ENCODE data around the gene PIGT.

The PIGT gene

DNA sequence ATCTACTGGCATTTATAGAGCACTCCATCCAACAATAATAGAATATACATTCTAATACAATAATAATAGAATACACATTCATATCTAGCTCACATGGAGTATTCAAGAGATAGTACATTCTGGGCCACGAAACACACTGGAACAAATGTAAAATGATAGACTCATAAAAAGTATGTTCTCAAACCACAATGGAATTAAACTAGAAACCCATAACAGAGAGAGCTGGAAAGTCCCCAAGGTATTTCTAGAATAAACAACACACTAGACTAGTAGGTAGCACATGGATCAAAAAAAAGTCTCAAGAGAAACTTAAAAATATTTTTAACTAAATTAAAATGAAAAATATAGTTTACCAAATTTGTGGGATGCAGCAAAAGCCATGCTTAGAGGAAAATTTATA is 28.7 kb upstream of the PIGT start:
- DNase-seq (no peak), ATAC-seq (ENCODE audit: insufficient read depth, low read depth) (no peak)
- H2AFZ ChIP-seq (ENCODE audit: low read depth, low read length): no peak overlapping the region
- H3K9ac ChIP-seq (ENCODE audit: low read depth, low read length): no peak overlapping the region
- H3K9me3 ChIP-seq (ENCODE audit: insufficient read depth, low read length, severe bottlenecking): no peaks in the 10 kb centered on the region
- H3K27ac ChIP-seq (ENCODE audit: low read length): no peak overlapping the region
- H3K4me1 ChIP-seq (ENCODE audit: insufficient read depth, low read length): no peaks in the 10 kb centered on the region
- H3K27me3 ChIP-seq (ENCODE audit: insufficient read depth, low read length, poor library complexity): no peaks in the 10 kb centered on the region
- no peak overlapping the region for H3K4me3 ChIP-seq (ENCODE audit: low read depth in 1 of 2, low read length in 2 of 2)
- no peaks in the 10 kb centered on the region for H4K20me1 ChIP-seq (ENCODE audit: insufficient read depth, low read length)
- H3K79me2 ChIP-seq (ENCODE audit: insufficient read depth, low read length): no peaks in the 10 kb centered on the region
- H3K36me3 ChIP-seq (ENCODE audit: insufficient read depth, low read length): no peaks in the 10 kb centered on the region
- TF ChIP-seq, protein P1, sequence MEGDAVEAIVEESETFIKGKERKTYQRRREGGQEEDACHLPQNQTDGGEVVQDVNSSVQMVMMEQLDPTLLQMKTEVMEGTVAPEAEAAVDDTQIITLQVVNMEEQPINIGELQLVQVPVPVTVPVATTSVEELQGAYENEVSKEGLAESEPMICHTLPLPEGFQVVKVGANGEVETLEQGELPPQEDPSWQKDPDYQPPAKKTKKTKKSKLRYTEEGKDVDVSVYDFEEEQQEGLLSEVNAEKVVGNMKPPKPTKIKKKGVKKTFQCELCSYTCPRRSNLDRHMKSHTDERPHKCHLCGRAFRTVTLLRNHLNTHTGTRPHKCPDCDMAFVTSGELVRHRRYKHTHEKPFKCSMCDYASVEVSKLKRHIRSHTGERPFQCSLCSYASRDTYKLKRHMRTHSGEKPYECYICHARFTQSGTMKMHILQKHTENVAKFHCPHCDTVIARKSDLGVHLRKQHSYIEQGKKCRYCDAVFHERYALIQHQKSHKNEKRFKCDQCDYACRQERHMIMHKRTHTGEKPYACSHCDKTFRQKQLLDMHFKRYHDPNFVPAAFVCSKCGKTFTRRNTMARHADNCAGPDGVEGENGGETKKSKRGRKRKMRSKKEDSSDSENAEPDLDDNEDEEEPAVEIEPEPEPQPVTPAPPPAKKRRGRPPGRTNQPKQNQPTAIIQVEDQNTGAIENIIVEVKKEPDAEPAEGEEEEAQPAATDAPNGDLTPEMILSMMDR (IDR thresholded peaks at IDR 0.05; ENCODE audit: borderline replicate concordance, extremely low read depth, low read length, poor library complexity, severe bottlenecking): no peak
- no peak for TF ChIP-seq EZH2 (IDR thresholded peaks at IDR 0.05; ENCODE audit: borderline replicate concordance, low read depth, low read length, severe bottlenecking)
- H3K4me2 ChIP-seq (ENCODE audit: insufficient read depth, low read length): no peak overlapping the region

DNA sequence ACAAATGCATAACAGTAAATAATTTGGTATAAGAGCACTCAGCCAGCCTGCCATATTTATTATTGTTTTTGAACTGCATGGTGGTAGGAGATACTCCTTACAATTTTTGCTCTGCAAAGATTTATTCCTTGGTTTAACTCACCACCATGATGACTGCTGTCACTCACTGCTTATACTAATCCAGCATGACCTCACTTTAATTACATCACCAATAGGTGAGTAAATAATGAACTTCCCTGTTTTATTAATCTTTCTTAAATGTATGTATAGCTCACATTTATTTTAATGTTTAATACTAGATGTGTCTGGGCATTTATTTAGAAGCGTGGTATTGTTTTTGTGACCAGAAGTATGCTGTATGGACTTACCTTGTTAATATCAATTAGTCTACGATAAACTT is 25.0 kb upstream of the PIGT start:
- Histone ChIP-seq H3K4me1 (ENCODE audit: insufficient read depth, low read length) (no peaks in the 10 kb centered on the region), H2AFZ (ENCODE audit: low read depth, low read length) (no peak overlapping the region), H3K36me3 (ENCODE audit: insufficient read depth, low read length) (0 out of 2 replicates have a peak, but pooled peaks cover 3% of the 10 kb centered on the region), H3K4me3 (ENCODE audit: low read depth in 1 of 2, low read length in 2 of 2) (no peak overlapping the region), H3K4me2 (ENCODE audit: insufficient read depth, low read length) (no peak overlapping the region), H3K79me2 (ENCODE audit: insufficient read depth, low read length) (no peaks in the 10 kb centered on the region), H3K27ac (ENCODE audit: low read length) (no peak overlapping the region), H3K9ac (ENCODE audit: low read depth, low read length) (no peak overlapping the region), H3K27me3 (ENCODE audit: insufficient read depth, low read length, poor library complexity) (no peaks in the 10 kb centered on the region), H3K9me3 (ENCODE audit: insufficient read depth, low read length, severe bottlenecking) (no peaks in the 10 kb centered on the region), H4K20me1 (ENCODE audit: insufficient read depth, low read length) (no peaks in the 10 kb centered on the region)
- no peak for DNase-seq
- no peak for ATAC-seq (ENCODE audit: insufficient read depth, low read depth)
- TF ChIP-seq, protein P1 (IDR thresholded peaks at IDR 0.05; ENCODE audit: borderline replicate concordance, extremely low read depth, low read length, poor library complexity, severe bottlenecking): no peak
- no peak for TF ChIP-seq EZH2 (IDR thresholded peaks at IDR 0.05; ENCODE audit: borderline replicate concordance, low read depth, low read length, severe bottlenecking)

DNA sequence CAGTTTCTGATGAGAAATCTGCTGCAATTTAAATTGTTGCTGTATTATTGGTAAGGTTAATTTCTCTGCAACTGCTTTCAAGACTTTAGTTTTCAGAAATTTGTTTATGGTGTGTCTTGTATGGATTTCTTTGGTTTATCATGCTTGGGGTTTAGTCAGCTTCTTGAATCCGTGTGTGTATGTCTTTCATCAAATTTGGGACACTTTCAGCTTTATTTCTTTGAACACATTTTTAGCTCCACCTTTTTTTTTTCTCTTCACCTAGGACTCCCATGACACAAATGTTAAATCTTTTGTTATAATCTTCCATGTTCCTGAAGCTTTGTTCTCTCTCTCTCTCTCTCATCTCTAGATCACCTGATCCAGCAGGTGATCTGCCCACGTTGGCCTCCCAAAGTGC is 24.4 kb upstream of the PIGT start:
- no peaks in the 10 kb centered on the region for H3K79me2 ChIP-seq (ENCODE audit: insufficient read depth, low read length)
- no peak for ATAC-seq (ENCODE audit: insufficient read depth, low read depth)
- no peak overlapping the region for H3K9ac ChIP-seq (ENCODE audit: low read depth, low read length)
- 0 out of 2 replicates have a peak, but pooled peaks cover 3% of the 10 kb centered on the region for H3K36me3 ChIP-seq (ENCODE audit: insufficient read depth, low read length)
- TF ChIP-seq, protein P1 (IDR thresholded peaks at IDR 0.05; ENCODE audit: borderline replicate concordance, extremely low read depth, low read length, poor library complexity, severe bottlenecking): no peak
- TF ChIP-seq EZH2 (IDR thresholded peaks at IDR 0.05; ENCODE audit: borderline replicate concordance, low read depth, low read length, severe bottlenecking): no peak
- H3K4me1 ChIP-seq (ENCODE audit: insufficient read depth, low read length): no peaks in the 10 kb centered on the region
- no peak overlapping the region for H3K27ac ChIP-seq (ENCODE audit: low read length)
- H3K9me3 ChIP-seq (ENCODE audit: insufficient read depth, low read length, severe bottlenecking): no peaks in the 10 kb centered on the region
- H4K20me1 ChIP-seq (ENCODE audit: insufficient read depth, low read length): no peaks in the 10 kb centered on the region
- no peak overlapping the region for H3K4me2 ChIP-seq (ENCODE audit: insufficient read depth, low read length)
- no peak for DNase-seq
- no peaks in the 10 kb centered on the region for H3K27me3 ChIP-seq (ENCODE audit: insufficient read depth, low read length, poor library complexity)
- H3K4me3 ChIP-seq (ENCODE audit: low read depth in 1 of 2, low read length in 2 of 2): no peak overlapping the region
- no peak overlapping the region for H2AFZ ChIP-seq (ENCODE audit: low read depth, low read length)

DNA sequence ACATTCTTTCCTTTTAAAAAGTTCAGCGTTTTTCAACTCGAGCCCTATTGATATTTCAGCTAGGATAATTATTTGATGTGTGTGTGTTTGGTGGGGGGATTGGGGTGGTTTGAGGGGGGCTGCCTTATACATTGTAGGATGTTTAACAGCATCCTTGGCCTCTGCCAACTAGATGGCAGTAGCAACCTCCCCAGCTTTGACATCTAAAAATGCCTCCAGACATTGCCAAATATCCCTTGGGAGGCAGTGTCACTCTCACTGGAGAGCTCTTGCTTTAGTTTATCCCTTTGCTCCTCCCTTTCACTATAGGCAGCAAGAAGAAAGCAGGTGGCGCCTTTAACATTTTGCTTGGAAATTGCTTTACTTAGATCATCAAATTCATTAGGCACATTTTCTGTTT is 23.2 kb upstream of the PIGT start:
- DNase-seq (no peak), ATAC-seq (ENCODE audit: insufficient read depth, low read depth) (no peak)
- H3K9me3 ChIP-seq (ENCODE audit: insufficient read depth, low read length, severe bottlenecking): no peaks in the 10 kb centered on the region
- H3K9ac ChIP-seq (ENCODE audit: low read depth, low read length): no peak overlapping the region
- no peaks in the 10 kb centered on the region for H3K79me2 ChIP-seq (ENCODE audit: insufficient read depth, low read length)
- H3K27ac ChIP-seq (ENCODE audit: low read length): no peak overlapping the region
- no peaks in the 10 kb centered on the region for H3K27me3 ChIP-seq (ENCODE audit: insufficient read depth, low read length, poor library complexity)
- 0 out of 2 replicates have a peak, but pooled peaks cover 3% of the 10 kb centered on the region for H3K36me3 ChIP-seq (ENCODE audit: insufficient read depth, low read length)
- no peak for TF ChIP-seq EZH2 (IDR thresholded peaks at IDR 0.05; ENCODE audit: borderline replicate concordance, low read depth, low read length, severe bottlenecking)
- TF ChIP-seq, protein P1 (IDR thresholded peaks at IDR 0.05; ENCODE audit: borderline replicate concordance, extremely low read depth, low read length, poor library complexity, severe bottlenecking): peak; percentile 18
- H2AFZ ChIP-seq (ENCODE audit: low read depth, low read length): no peak overlapping the region
- no peaks in the 10 kb centered on the region for H3K4me1 ChIP-seq (ENCODE audit: insufficient read depth, low read length)
- no peaks in the 10 kb centered on the region for H4K20me1 ChIP-seq (ENCODE audit: insufficient read depth, low read length)
- no peak overlapping the region for H3K4me2 ChIP-seq (ENCODE audit: insufficient read depth, low read length)
- H3K4me3 ChIP-seq (ENCODE audit: low read depth in 1 of 2, low read length in 2 of 2): no peak overlapping the region

All from DND-41 (cell line).